B cell (primary cell): ENCODE results near the gene NACAD. TPM values are rescaled to one million over a fixed set of nuclear protein-coding genes. Genes with fewer than 3 reads are reported as not detected.

Source experiments
- ATAC-seq: fragments of 200-7000 bp; cut with Tn5 transposase; one replicate; pipeline ENCODE4 v1.10.0; 2021; ENCODE audit warnings: low read depth, mild to moderate bottlenecking, moderate number of reproducible peaks, moderate library complexity
- CTCF ChIA-PET: fragments of 350-600 bp; sonication (Branson Sonifier 250); formaldehyde crosslinking; loops from one replicate; lab custom pipeline; 2021; ENCODE audit warnings: antibody characterized with exemption, inconsistent platforms; lab: Charles Lee
- POLR2A ChIA-PET: fragments of 350-600 bp; sonication (Branson Sonifier 250); formaldehyde crosslinking; loops from one replicate; lab custom pipeline; 2021; ENCODE audit warnings: antibody characterized with exemption; lab: Charles Lee
- DNase-seq: peaks from one replicate; pipeline ENCODE4 v3.0.0; 2013
- H2AFZ ChIP-seq: 2 replicates; pipeline ENCODE4 v1.6.1; 2012; ENCODE audit warnings: mild to moderate bottlenecking, low read depth, low read length; ENCODE audit not compliant: insufficient read depth, poor library complexity, severe bottlenecking
- H3K27ac ChIP-seq, 2 donors: 1 replicate in 1 of 2; 2 replicates in 1 of 2; pipeline ENCODE4 v1.5.1; 2012 to 2013; ENCODE audit warnings: low read length in 2 of 2, mild to moderate bottlenecking in 2 of 2, moderate library complexity in 1 of 2
- H3K27me3 ChIP-seq, 4 experiments: fragments of 200-600 bp in 1 of 4; sonication (generic) in 1 of 4; replicated peaks in 1 of 4; 1 replicate in 2 of 4; 2 replicates in 2 of 4; pipeline versions ENCODE4 v1.6.1 to v1.7.0; 2013 to 2016; ENCODE audit warnings: low read length in 3 of 4, mild to moderate bottlenecking in 2 of 4, mixed read lengths in 1 of 4, moderate library complexity in 1 of 4; ENCODE audit not compliant: insufficient read depth in 4 of 4, control insufficient read depth in 3 of 4; ENCODE audit errors: control extremely low read depth in 1 of 4
- H3K36me3 ChIP-seq, 2 experiments: replicated peaks in 1 of 2; 1 replicate in 1 of 2; 2 replicates in 1 of 2; pipeline versions ENCODE4 v1.6.1 to v1.7.1; 2013; ENCODE audit warnings: low read length in 1 of 2; ENCODE audit not compliant: insufficient read depth in 2 of 2, control insufficient read depth in 1 of 2; ENCODE audit errors: control extremely low read depth in 1 of 2, extremely low read depth in 1 of 2
- H3K4me1 ChIP-seq, 2 donors: fragments of 200-600 bp in 1 of 2; sonication (generic) in 1 of 2; 1 replicate in 1 of 2; 2 replicates in 1 of 2; pipeline versions ENCODE4 v1.5.1 to v1.6.1; 2013 to 2017; ENCODE audit warnings: low read length in 2 of 2; ENCODE audit not compliant: control insufficient read depth in 2 of 2, insufficient read depth in 2 of 2
- H3K4me2 ChIP-seq: replicated peaks from 2 replicates; pipeline ENCODE3; 2012; ENCODE audit warnings: mild to moderate bottlenecking, low read depth, low read length; ENCODE audit not compliant: poor library complexity, severe bottlenecking
- H3K4me3 ChIP-seq, 5 experiments: fragments of 200-600 bp in 1 of 5; sonication (generic) in 1 of 5; 1 replicate in 3 of 5; 2 replicates in 2 of 5; pipeline versions ENCODE4 v1.5.1 to v1.7.0; 2011 to 2016; ENCODE audit warnings: low read length in 4 of 5, mild to moderate bottlenecking in 4 of 5, low read depth in 2 of 5, control low read depth in 1 of 5, moderate library complexity in 1 of 5; ENCODE audit not compliant: insufficient read depth in 1 of 5; ENCODE audit errors: control extremely low read depth in 1 of 5, extremely low read depth in 1 of 5
- H3K79me2 ChIP-seq: fragments of 200-600 bp; sonication (generic); one replicate; pipeline ENCODE4 v1.6.0; 2016; ENCODE audit warnings: low read length; ENCODE audit not compliant: control insufficient read depth, insufficient read depth
- H3K9ac ChIP-seq: fragments of 200-600 bp; sonication (generic); 2 replicates; pipeline ENCODE4 v1.6.1; 2017; ENCODE audit warnings: mild to moderate bottlenecking, low read length, moderate library complexity
- H3K9me3 ChIP-seq, 3 donors: one replicate each; pipeline versions ENCODE4 v1.6.1 to v1.7.1; 2013; ENCODE audit warnings: low read length in 2 of 3; ENCODE audit not compliant: control insufficient read depth in 2 of 3, insufficient read depth in 1 of 3; ENCODE audit errors: control extremely low read depth in 1 of 3
- H4K20me1 ChIP-seq: 2 replicates; pipeline ENCODE4 v1.6.0; 2012; ENCODE audit warnings: mild to moderate bottlenecking, low read length; ENCODE audit not compliant: insufficient read depth, control insufficient read depth, poor library complexity, severe bottlenecking
- H3K27ac Mint-ChIP-seq: one replicate; pipeline ENCODE4 v1.8.0; 2021; ENCODE audit warnings: mixed read lengths
- H3K27me3 Mint-ChIP-seq: one replicate; pipeline ENCODE4 v1.8.0; 2021; ENCODE audit warnings: mixed read lengths
- H3K4me1 Mint-ChIP-seq: one replicate; pipeline ENCODE4 v1.8.0; 2021; ENCODE audit warnings: mixed read lengths
- H3K4me3 Mint-ChIP-seq: one replicate; pipeline ENCODE4 v1.8.0; 2021; ENCODE audit warnings: mixed read lengths
- H3K9me3 Mint-ChIP-seq: one replicate; pipeline ENCODE4 v1.8.0; 2022; ENCODE audit warnings: mixed read lengths; ENCODE audit not compliant: insufficient read depth
- EZH2 ChIP-seq: IDR thresholded peaks from 2 replicates; pipeline ENCODE4 v1.6.1; 2012; ENCODE audit warnings: borderline replicate concordance, low read depth, mild to moderate bottlenecking, moderate library complexity, low read length; ENCODE audit not compliant: insufficient read depth, poor library complexity, severe bottlenecking
- WGBS: methylation state at CpG from one replicate; pipeline ENCODE4 v1.1.5; 2013; ENCODE audit warnings: missing lambda C conversion rate; ENCODE audit not compliant: insufficient coverage; 5-methylcytosine and 5-hydroxymethylcytosine counted together
- intact Hi-C: fragments of 100-400 bp; cut with micrococcal nuclease; formaldehyde crosslinking; loops from one replicate; pipeline ENCODE4 v1.10.0; 2022
- polyA plus RNA-seq: library from polyadenylated mRNA; depleted of rRNA; stranded (reverse); fragments of >200 nt; gene quantifications from 2 replicates; pipeline ENCODE4 v1.2.3, GENCODE V29; 2012
- total RNA-seq, 2 donors: library from RNA; stranded (reverse); fragments of 120-200 nt in 1 of 2; gene quantifications; 1 replicate in 1 of 2; 2 replicates in 1 of 2; pipeline versions ENCODE4 v1.2.3 to v1.2.4, GENCODE V29; 2013 to 2022
- TF ChIP-seq, protein P1 (sequence below): fragments of 200-600 bp; IDR thresholded peaks from one replicate; pipeline ENCODE4 v1.8.0; 2022; ENCODE audit warnings: antibody characterized with exemption, mild to moderate bottlenecking

The NACAD gene
- total and polyA plus RNA-seq, 2 donors (not counting 1 experiment from before 2014, with no cell fraction given): 0.04 to 0.49 TPM

DNA sequence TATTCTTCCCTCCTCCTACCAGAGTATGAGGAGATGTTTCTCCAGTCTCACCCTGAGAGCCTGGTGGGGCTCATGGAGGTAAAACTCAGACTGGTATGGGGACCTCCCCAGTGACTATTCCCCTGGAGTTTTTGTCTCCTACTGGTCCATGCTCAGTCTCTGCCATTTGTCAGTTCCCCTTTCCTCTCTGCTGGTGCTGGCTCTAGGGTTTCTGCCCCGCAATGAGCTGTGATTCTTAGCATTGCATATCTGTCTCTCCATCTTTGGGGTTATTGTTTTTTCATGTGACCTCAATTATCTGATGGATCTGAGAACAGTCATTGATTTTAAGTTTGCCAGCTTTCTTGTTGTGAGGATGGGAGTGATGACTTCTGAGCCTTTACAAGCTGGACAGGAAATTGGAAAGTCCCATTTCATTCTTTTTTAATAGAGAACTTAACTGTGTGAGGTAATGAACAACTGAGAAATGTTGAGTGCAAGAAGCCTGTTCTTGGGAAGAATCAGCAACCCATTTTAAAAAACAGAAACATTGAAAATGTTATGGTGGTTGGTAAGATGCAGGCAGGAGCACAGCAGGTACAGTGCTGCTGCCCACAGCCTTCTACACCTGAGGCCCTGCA is 26.9 kb downstream of the NACAD start:
- H4K20me1 ChIP-seq: peaks cover 99% of the 10 kb centered on the region
- DNase-seq (no peak), ATAC-seq (no peak)
- H3K4me3 ChIP-seq: no peak overlapping the region
- no peak overlapping the region for H3K9ac ChIP-seq
- ChIA-PET POLR2A (interaction anchor here (0.8 kb wide), 1 partner anchor 34 kb away, joined by 4 read pairs; no protein-coding TSS in a partner anchor), CTCF (interaction anchor here (0.7 to 0.9 kb wide), 2 partner anchors 10 to 11 kb away, joined by 3 to 5 read pairs; no protein-coding TSS in a partner anchor)
- H3K4me1 Mint-ChIP-seq: peaks cover 59% of the 10 kb centered on the region
- H3K4me3 Mint-ChIP-seq: no peak overlapping the region
- TF ChIP-seq, protein P1, sequence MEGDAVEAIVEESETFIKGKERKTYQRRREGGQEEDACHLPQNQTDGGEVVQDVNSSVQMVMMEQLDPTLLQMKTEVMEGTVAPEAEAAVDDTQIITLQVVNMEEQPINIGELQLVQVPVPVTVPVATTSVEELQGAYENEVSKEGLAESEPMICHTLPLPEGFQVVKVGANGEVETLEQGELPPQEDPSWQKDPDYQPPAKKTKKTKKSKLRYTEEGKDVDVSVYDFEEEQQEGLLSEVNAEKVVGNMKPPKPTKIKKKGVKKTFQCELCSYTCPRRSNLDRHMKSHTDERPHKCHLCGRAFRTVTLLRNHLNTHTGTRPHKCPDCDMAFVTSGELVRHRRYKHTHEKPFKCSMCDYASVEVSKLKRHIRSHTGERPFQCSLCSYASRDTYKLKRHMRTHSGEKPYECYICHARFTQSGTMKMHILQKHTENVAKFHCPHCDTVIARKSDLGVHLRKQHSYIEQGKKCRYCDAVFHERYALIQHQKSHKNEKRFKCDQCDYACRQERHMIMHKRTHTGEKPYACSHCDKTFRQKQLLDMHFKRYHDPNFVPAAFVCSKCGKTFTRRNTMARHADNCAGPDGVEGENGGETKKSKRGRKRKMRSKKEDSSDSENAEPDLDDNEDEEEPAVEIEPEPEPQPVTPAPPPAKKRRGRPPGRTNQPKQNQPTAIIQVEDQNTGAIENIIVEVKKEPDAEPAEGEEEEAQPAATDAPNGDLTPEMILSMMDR: no peak
- TF ChIP-seq EZH2: no peak
- peak overlapping the region; percentile 74 for H3K27ac Mint-ChIP-seq
- H3K9me3 Mint-ChIP-seq: no peaks in the 10 kb centered on the region
- H3K9me3 ChIP-seq: no peaks in the 10 kb centered on the region
- no peak overlapping the region for H3K4me2 ChIP-seq
- no peak overlapping the region for H2AFZ ChIP-seq
- no CpG with 5 or more reads among the region's 1 CpG for WGBS
- peak overlapping the region in 1 of 2 donors; percentile 27 for H3K27ac ChIP-seq
- H3K27me3 Mint-ChIP-seq: no peaks in the 10 kb centered on the region
- H3K79me2 ChIP-seq: peaks cover 100% of the 10 kb centered on the region
- H3K36me3 ChIP-seq: peaks cover 0 to 63% of the 10 kb centered on the region in 2 experiments
- intact Hi-C loops: loop anchor here (5.0 to 10.0 kb wide), 2 partner anchors 35 to 57 kb away; partner anchors contain the start of gene CCM2
- H3K4me1 ChIP-seq: peaks cover 11 to 14% of the 10 kb centered on the region in 2 donors
- H3K27me3 ChIP-seq: no peaks in the 10 kb centered on the region

DNA sequence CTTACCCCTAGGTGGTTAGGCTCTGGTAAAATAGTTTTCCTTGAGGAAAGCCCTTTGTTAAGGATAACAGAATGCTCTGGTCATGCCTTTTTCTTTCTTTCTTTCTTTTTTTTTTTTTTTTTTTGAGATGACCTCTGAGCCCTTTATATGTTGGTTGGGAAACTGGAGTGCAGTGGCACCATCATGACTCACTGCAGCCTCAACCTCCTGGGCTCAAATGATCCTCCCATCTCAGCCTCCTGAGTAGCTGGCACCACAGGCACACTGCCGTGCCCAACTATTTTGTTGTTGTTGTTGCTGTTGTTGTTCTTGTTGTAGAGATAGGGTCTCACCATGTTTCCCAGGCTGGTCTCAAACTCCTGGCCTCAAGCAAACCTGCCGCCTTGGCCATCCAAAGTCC is 27.4 kb downstream of the NACAD start:
- no peak overlapping the region for H3K4me3 Mint-ChIP-seq
- POLR2A ChIA-PET: interaction anchor here (0.8 kb wide), 1 partner anchor 34 kb away, joined by 4 read pairs; no protein-coding TSS in a partner anchor
- no peaks in the 10 kb centered on the region for H3K27me3 Mint-ChIP-seq
- Histone ChIP-seq H3K9ac (no peak overlapping the region), H3K27me3 (no peaks in the 10 kb centered on the region), H3K4me3 (no peak overlapping the region), H3K4me2 (no peak overlapping the region), H3K79me2 (peaks cover 100% of the 10 kb centered on the region), H2AFZ (no peak overlapping the region), H3K27ac (peak overlapping the region in 1 of 2 donors; percentile 27), H4K20me1 (peaks cover 99% of the 10 kb centered on the region), H3K4me1 (peaks cover 11 to 14% of the 10 kb centered on the region in 2 donors), H3K36me3 (peaks cover 0 to 58% of the 10 kb centered on the region in 2 experiments), H3K9me3 (no peaks in the 10 kb centered on the region)
- H3K27ac Mint-ChIP-seq: peak overlapping the region; percentile 74
- DNase-seq (no peak), ATAC-seq (no peak)
- H3K4me1 Mint-ChIP-seq: peaks cover 61% of the 10 kb centered on the region
- TF ChIP-seq, protein P1: no peak
- no peak for TF ChIP-seq EZH2
- 100% methylated on average over 1 of the region's 2 CpGs for WGBS
- CTCF ChIA-PET: interaction anchor here (0.7 to 0.9 kb wide), 2 partner anchors 9 to 11 kb away, joined by 3 to 5 read pairs; no protein-coding TSS in a partner anchor
- H3K9me3 Mint-ChIP-seq: no peaks in the 10 kb centered on the region
- intact Hi-C loops: loop anchor here (5.0 to 10.0 kb wide), 2 partner anchors 34 to 57 kb away; partner anchors contain the start of gene CCM2
